ENCODE results near the gene LY6G5B.
A peak's percentile ranks its signal among the peaks of the same experiment; 100 is the strongest.

The LY6G5B gene

DNA sequence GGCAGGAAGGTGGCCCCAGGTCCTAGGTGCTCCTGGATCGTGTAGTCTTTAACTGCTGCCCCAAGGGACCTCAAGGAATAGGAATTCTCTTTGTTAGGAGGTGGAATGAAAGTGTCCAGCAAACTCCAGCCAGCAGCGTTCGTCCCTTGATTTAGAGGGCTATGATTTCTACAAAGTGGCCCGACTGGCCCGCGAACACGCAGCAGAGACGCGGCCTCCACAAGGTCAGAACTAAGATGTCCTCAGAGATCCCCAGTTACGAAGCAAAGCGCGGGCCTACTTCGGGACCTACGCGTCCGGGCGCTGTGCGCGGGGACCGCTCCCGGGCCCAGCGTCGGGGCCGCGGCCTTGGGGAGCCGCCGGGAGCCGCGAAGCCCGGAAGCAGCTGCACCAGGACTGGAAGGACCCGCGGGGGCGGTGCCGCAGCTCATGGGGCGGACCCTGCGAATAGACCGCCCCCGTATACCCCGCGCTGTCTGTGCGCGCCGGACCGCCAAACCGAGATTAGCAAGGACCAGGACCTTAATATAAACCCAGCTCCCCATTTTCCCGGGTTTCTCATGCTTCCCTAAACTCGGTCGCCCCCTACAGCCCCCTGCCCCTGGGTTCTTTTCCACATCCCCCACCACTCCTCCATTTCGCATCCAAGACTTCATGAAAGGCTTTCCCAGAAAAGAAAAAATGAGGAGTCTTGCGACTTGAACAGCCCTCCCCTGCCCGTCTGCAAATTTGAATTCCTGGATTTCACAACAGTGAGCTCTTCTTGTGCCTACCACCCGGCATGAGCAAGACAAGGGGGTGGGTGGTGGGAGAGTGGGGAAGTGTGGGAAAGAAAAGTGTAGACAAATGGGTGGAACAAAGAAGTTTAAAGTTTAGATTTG is 9.2 kb upstream of the LY6G5B start, which contains the start of gene C6orf47:
Gene C6orf47 (minus strand): TSS at position 398 of the 881 bp plus-strand sequence. CDS start 831 bp downstream, outside the sequence.
- peak; percentile 49 for DNase-seq (ENCODE audit: extremely low read depth, low read depth)

DNA sequence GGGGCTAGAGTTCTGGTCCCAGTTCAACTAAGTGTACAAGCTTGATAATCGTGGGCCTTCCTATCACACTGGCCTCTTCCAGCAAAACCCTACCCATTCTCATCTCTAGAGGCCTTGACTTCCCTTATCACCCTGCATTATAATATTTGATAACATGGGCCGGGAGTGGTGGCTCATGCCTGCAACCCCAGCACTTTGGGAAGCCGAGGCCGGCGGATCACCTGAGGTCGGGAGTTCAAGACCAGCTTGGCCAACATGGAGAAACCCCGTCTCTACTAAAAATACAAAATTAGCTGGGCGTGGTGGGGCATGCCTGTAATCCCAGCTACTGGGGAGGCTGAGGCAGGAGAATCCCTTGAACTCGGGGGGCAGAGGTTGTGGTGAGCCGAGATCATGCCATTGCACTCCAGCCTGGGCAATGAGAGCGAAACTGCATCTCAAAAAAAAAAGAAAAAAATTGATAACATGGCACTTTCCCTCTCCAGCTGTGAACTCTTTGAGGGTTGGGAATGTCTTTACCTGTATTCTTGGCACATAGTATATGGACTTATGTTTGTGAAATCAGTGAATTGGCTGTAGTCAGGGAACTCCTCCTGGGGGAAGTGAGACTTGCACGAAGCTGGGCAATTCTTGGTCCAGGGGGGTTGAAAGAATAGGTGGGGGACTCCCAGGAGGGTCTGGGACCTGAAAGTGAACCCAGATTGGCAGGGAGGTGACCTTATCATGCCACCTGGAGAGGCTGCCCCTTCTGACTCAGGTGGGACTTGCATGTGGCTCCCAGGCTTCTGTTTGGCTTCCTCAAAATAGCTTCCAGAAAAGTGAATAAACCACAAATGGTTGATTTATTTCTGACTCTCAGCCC is 8.3 kb upstream of the LY6G5B start:
- DNase-seq (ENCODE audit: extremely low read depth, low read depth) = no peak

More for the DNA sequence above, 9.2 kb upstream of the LY6G5B start, which contains the start of gene C6orf47:
- TF ChIP-seq, protein P1, sequence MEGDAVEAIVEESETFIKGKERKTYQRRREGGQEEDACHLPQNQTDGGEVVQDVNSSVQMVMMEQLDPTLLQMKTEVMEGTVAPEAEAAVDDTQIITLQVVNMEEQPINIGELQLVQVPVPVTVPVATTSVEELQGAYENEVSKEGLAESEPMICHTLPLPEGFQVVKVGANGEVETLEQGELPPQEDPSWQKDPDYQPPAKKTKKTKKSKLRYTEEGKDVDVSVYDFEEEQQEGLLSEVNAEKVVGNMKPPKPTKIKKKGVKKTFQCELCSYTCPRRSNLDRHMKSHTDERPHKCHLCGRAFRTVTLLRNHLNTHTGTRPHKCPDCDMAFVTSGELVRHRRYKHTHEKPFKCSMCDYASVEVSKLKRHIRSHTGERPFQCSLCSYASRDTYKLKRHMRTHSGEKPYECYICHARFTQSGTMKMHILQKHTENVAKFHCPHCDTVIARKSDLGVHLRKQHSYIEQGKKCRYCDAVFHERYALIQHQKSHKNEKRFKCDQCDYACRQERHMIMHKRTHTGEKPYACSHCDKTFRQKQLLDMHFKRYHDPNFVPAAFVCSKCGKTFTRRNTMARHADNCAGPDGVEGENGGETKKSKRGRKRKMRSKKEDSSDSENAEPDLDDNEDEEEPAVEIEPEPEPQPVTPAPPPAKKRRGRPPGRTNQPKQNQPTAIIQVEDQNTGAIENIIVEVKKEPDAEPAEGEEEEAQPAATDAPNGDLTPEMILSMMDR (IDR thresholded peaks at IDR 0.05; ENCODE audit: low read depth, low read length) = no peak

DNA sequence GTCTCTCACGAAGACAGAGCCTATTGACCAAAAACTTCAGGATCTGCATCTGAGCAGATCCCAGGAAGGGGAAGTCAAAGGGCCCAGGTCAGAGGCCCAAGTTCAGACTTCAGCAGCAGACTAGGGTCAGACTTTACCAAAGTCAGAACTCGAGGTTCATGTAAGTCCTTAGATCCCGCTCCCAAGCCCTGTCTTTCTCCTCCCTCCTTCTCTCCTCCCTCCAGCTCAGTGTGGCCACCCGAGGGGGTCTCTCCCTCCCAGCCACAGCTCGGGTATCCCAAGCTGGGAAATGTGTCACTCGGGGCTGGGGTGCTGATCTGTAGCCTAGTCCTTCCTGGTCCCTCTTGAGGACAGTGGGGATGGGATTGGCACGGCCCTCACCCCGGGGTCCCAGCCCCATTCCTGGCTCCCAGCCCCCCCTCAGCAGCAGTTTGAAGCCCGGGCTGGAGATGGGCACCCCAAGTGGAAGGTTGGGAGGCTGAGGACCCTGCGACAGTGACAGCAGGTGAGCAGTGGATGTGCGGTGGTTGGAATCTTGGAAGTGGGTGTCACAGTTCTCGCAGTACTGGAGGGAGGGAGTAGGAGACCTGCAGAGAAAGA is 7.6 kb upstream of the LY6G5B start:
- TF ChIP-seq, protein P1 (IDR thresholded peaks at IDR 0.05; ENCODE audit: low read depth, low read length) = no peak
- no peak for DNase-seq (ENCODE audit: extremely low read depth, low read depth)

More for the DNA sequence above, 8.3 kb upstream of the LY6G5B start:
- TF ChIP-seq, protein P1 (IDR thresholded peaks at IDR 0.05; ENCODE audit: low read depth, low read length) = no peak

DNA sequence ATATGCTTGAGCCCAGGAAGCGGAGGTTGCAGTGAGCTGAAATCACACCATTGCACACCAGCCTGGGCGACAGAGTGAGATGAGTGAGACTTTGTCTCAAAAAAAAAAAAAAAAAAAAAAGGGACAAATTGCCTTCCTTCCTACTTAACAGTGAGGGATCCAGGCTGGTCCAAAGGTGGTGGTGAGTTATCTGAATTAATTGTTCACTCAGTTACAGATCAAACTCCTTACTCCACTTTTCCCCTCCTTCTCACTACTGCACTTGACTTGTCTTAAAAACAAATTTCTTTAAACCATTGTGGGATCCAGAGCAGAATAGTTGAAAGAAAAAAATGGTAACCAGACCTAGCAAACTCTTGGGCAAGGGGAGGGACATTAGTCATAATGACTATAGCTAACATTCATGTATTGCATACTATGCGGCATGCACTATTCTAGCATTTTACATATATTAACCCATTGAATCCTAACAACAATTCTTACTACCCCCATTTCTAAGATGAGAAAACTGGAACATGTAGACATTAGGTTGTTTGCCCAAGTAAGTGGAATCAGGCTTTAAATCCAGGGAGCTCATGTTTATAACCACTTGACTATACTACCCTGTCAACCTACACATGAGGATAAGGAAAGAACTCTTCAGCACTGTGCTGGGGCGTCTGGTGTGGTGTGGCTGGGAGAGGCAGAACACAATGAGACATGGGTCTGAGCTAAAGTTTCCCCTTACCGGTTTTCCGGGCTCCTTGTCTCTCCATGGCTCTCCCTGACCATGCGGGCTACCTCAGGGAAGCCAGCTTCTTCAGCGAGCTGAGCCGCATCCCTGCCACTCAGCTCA is 6.4 kb upstream of the LY6G5B start:
- TF ChIP-seq, protein P1 (IDR thresholded peaks at IDR 0.05; ENCODE audit: low read depth, low read length) = no peak
- DNase-seq (ENCODE audit: extremely low read depth, low read depth) = no peak

DNA sequence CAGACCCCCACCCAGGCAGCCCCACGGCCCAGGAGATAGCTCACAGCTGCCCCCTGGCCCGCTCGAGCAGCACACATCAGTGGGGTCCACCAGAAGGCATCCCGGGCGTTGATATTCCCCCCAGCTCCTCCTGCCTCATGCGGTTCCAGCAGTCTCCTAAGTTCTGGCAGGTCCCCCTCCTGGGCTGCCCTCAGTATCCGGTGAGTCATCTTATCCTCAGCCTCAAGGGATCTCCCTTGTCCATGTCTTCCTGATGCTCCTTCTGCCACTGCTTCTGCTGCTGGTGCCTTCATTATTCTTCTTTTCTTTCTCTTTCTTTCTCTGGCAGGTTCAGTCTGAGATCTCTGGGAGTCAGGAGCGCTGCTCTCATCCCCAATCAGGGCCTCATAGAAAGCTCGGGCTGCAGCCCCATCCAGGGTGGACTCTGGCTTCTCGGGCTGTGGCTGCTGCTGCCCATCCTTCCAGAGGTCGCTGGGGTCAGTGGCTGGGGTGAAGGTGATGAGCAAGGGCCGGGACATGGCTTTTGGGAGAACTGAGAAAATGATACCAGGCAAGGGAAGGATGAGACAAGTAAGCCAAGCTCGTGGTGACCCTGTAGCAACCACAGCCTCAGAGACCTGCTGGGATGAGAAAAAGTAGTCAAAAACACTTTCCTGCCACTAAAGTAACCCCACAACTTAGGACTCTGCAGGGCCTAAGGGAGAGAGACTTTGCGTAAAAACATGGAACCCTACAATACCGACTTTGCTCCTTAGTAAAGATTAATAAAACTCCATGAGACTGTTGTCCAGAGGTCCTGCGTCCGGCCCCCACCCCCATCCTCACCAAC is 5.6 kb upstream of the LY6G5B start:
- TF ChIP-seq, protein P1 (IDR thresholded peaks at IDR 0.05; ENCODE audit: low read depth, low read length) = no peak; the same call in 1 of the 2 replicates
- peak; percentile 31 for DNase-seq (ENCODE audit: extremely low read depth, low read depth)
